Measurements from ENCODE around the gene EPHB2.

Gene EPHB2

DNA sequence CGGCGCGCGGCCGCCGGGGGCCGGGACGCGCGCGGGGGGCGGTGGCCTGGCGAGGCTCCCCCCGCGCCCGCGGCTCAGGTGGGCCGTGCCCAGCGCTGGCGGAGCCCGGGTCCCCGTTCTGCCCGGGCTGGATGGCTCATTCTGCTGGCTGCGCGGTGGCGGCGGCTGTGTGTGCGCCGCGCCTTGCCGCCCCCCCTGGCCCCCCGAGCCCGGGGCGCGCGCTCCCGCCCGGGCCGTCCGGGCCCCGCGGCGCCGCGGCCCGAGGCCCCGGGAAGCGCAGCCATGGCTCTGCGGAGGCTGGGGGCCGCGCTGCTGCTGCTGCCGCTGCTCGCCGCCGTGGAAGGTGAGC is at the start of gene EPHB2:
Gene EPHB2 (plus strand): TSS at position 139 of the 349 bp plus-strand sequence. CDS start 144 bp downstream, at position 283.
- Histone ChIP-seq H2AFZ (ENCODE audit: low read length) (no peak within 1 kb of the TSS), H3K4me3 (ENCODE audit: low read length) (no peak within 1 kb of the TSS), H3K4me1 (ENCODE audit: low read length) (no peaks in the 10 kb centered on the region), H3K9me3 (replicated peaks; ENCODE audit: insufficient read depth, low read length) (no peaks in the 10 kb centered on the region), H3K79me2 (ENCODE audit: low read length) (no peaks in the 10 kb centered on the region), H3K9ac (ENCODE audit: low read length) (no peak within 1 kb of the TSS), H3K27me3 (replicated peaks; ENCODE audit: insufficient read depth, low read length) (peaks cover 83% of the 10 kb centered on the region), H3K9me2 (replicated peaks; ENCODE audit: insufficient read depth, low read length) (no peaks in the 10 kb centered on the region), H4K20me1 (ENCODE audit: insufficient read depth, low read length) (no peaks in the 10 kb centered on the region), H3K36me3 (replicated peaks; ENCODE audit: insufficient read depth, low read length) (no peaks in the 10 kb centered on the region), H3F3A (ENCODE audit: insufficient read depth, low read length) (no peaks in the 10 kb centered on the region), H3K27ac (ENCODE audit: low read length) (no peak within 1 kb of the TSS), H3K4me2 (ENCODE audit: low read depth, low read length) (no peak within 1 kb of the TSS)
- no peak for DNase-seq
- TF ChIP-seq EZH2 (optimal IDR thresholded peaks at IDR 0.05; ENCODE audit: low read depth, low read length) (no peak), EZH2phosphoT487 (IDR thresholded peaks at IDR 0.05; ENCODE audit: low read length) (no peak)
- TF ChIP-seq, protein P1, sequence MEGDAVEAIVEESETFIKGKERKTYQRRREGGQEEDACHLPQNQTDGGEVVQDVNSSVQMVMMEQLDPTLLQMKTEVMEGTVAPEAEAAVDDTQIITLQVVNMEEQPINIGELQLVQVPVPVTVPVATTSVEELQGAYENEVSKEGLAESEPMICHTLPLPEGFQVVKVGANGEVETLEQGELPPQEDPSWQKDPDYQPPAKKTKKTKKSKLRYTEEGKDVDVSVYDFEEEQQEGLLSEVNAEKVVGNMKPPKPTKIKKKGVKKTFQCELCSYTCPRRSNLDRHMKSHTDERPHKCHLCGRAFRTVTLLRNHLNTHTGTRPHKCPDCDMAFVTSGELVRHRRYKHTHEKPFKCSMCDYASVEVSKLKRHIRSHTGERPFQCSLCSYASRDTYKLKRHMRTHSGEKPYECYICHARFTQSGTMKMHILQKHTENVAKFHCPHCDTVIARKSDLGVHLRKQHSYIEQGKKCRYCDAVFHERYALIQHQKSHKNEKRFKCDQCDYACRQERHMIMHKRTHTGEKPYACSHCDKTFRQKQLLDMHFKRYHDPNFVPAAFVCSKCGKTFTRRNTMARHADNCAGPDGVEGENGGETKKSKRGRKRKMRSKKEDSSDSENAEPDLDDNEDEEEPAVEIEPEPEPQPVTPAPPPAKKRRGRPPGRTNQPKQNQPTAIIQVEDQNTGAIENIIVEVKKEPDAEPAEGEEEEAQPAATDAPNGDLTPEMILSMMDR (IDR thresholded peaks at IDR 0.05; ENCODE audit: low read length) = no peak

DNA sequence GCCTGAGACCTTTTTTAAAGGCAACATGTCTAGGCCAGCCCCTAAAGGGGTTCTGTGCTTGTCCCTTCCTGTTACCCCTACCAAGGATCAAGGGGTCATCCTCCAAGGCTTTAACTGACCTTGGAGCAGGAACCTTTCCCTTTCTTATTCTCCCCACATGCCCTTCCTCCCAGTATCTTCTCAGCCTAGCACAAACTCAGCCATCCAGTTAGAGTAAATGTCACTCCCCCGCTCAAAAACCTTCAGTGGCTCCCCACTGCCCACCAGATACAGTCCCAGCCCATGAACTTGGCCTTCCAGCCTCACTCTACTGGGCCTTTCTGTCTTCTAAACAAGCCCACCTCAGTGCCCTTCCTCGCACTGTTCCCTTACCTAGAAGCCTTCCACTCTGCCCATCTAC is 48.8 kb upstream of the EPHB2 start:
- TF ChIP-seq, protein P1 (IDR thresholded peaks at IDR 0.05; ENCODE audit: low read length) = no peak
- no peak for TF ChIP-seq EZH2phosphoT487 (IDR thresholded peaks at IDR 0.05; ENCODE audit: low read length)
- TF ChIP-seq EZH2 (optimal IDR thresholded peaks at IDR 0.05; ENCODE audit: low read depth, low read length) = no peak
- no peak overlapping the region for H3K9ac ChIP-seq (ENCODE audit: low read length)
- H3F3A ChIP-seq (ENCODE audit: insufficient read depth, low read length) = no peaks in the 10 kb centered on the region
- peaks cover 88% of the 10 kb centered on the region for H3K27me3 ChIP-seq (replicated peaks; ENCODE audit: insufficient read depth, low read length)
- H3K9me3 ChIP-seq (replicated peaks; ENCODE audit: insufficient read depth, low read length) = no peaks in the 10 kb centered on the region
- H3K4me2 ChIP-seq (ENCODE audit: low read depth, low read length) = no peak overlapping the region
- H3K27ac ChIP-seq (ENCODE audit: low read length) = no peak overlapping the region
- H3K79me2 ChIP-seq (ENCODE audit: low read length) = no peaks in the 10 kb centered on the region
- no peaks in the 10 kb centered on the region for H3K4me1 ChIP-seq (ENCODE audit: low read length)
- no peak overlapping the region for H3K4me3 ChIP-seq (ENCODE audit: low read length)
- no peak overlapping the region for H2AFZ ChIP-seq (ENCODE audit: low read length)
- H4K20me1 ChIP-seq (ENCODE audit: insufficient read depth, low read length) = no peaks in the 10 kb centered on the region
- H3K9me2 ChIP-seq (replicated peaks; ENCODE audit: insufficient read depth, low read length) = no peaks in the 10 kb centered on the region
- DNase-seq = no peak
- no peaks in the 10 kb centered on the region for H3K36me3 ChIP-seq (replicated peaks; ENCODE audit: insufficient read depth, low read length)

- no peak for DNase-seq
- Histone ChIP-seq H3K9ac (ENCODE audit: low read length) (no peak overlapping the region), H2AFZ (ENCODE audit: low read length) (no peak overlapping the region), H4K20me1 (ENCODE audit: insufficient read depth, low read length) (no peaks in the 10 kb centered on the region), H3K4me1 (ENCODE audit: low read length) (no peaks in the 10 kb centered on the region), H3K27ac (ENCODE audit: low read length) (no peak overlapping the region), H3K27me3 (replicated peaks; ENCODE audit: insufficient read depth, low read length) (peaks cover 88% of the 10 kb centered on the region), H3K9me3 (replicated peaks; ENCODE audit: insufficient read depth, low read length) (no peaks in the 10 kb centered on the region), H3K4me3 (ENCODE audit: low read length) (no peak overlapping the region), H3K9me2 (replicated peaks; ENCODE audit: insufficient read depth, low read length) (no peaks in the 10 kb centered on the region), H3K79me2 (ENCODE audit: low read length) (no peaks in the 10 kb centered on the region), H3K4me2 (ENCODE audit: low read depth, low read length) (no peak overlapping the region), H3K36me3 (replicated peaks; ENCODE audit: insufficient read depth, low read length) (no peaks in the 10 kb centered on the region), H3F3A (ENCODE audit: insufficient read depth, low read length) (no peaks in the 10 kb centered on the region)
- no peak for TF ChIP-seq EZH2 (optimal IDR thresholded peaks at IDR 0.05; ENCODE audit: low read depth, low read length)
- TF ChIP-seq, protein P1 (IDR thresholded peaks at IDR 0.05; ENCODE audit: low read length) = no peak
- no peak for TF ChIP-seq EZH2phosphoT487 (IDR thresholded peaks at IDR 0.05; ENCODE audit: low read length)
Observed at GRCh38 chr1:22662318-22662717, 48.3 kb upstream of the EPHB2 start.

Measured in MM.1S (cell line).